ENCODE measurements around the gene QDPR.
"Not testable (repeated sequence)": the region's sequence is repeated elsewhere in the genome, so short reads cannot be mapped to it uniquely, and the experiment has no call there.

Gene QDPR

GRCh38 chr4:17489721-17490120 lies 22.2 kb downstream of the QDPR start:
- no peak for DNase-seq

- no peak for DNase-seq
These were observed 22.8 kb downstream of the QDPR start for GRCh38 chr4:17489123-17489522.

GRCh38 chr4:17482716-17483115 lies 29.2 kb downstream of the QDPR start:
- no peak for DNase-seq

GRCh38 chr4:17480955-17481354 lies 30.9 kb downstream of the QDPR start:
- DNase-seq: no peak

GRCh38 chr4:17480210-17480927 lies 31.5 kb downstream of the QDPR start:
- DNase-seq: no peak

GRCh38 chr4:17477774-17478472 lies 34.0 kb downstream of the QDPR start:
- DNase-seq: no peak

GRCh38 chr4:17476853-17477252 lies 35.0 kb downstream of the QDPR start:
- DNase-seq: no peak

GRCh38 chr4:17475481-17475880 lies 36.4 kb downstream of the QDPR start:
- no peak for DNase-seq

- DNase-seq: no peak
These were observed 41.8 kb downstream of the QDPR start for GRCh38 chr4:17469931-17470674.

- no peak for DNase-seq
These were observed 43.2 kb downstream of the QDPR start for GRCh38 chr4:17468619-17469221.

- DNase-seq: no peak
These were observed 48.3 kb downstream of the QDPR start for GRCh38 chr4:17463606-17464005.

GRCh38 chr4:17450269-17450804 lies 61.6 kb downstream of the QDPR start:
- no peak for DNase-seq

GRCh38 chr4:17448689-17449088 lies 63.2 kb downstream of the QDPR start:
- no peak for DNase-seq

- DNase-seq: peak; percentile 52
These were observed 64.1 kb downstream of the QDPR start for GRCh38 chr4:17447675-17448298.

GRCh38 chr4:17447056-17447455 lies 64.8 kb downstream of the QDPR start:
- DNase-seq: no peak

GRCh38 chr4:17442477-17442876 lies 69.4 kb downstream of the QDPR start:
- not testable (repeated sequence) for DNase-seq

GRCh38 chr4:17437396-17437795 lies 74.5 kb downstream of the QDPR start:
- no peak for DNase-seq

- DNase-seq: no peak
These were observed 75.2 kb downstream of the QDPR start for GRCh38 chr4:17436750-17437090.
